Mesothelial cell of epicardium (in vitro differentiated cells): ENCODE results near the gene BRF1. TPM values are rescaled to one million over a fixed set of nuclear protein-coding genes. Genes with fewer than 3 reads are reported as not detected.

ENCODE experiments used
- DNase-seq, 2 experiments: peaks; one replicate each; pipeline ENCODE4 v3.0.0; 2021; ENCODE audit warnings: low spot score in 2 of 2; ENCODE audit not compliant: unreplicated experiment in 2 of 2
- H3K27ac Mint-ChIP-seq: 2 replicates; pipeline ENCODE4 v1.8.0; 2021; ENCODE audit warnings: mixed read lengths
- H3K27me3 Mint-ChIP-seq: 2 replicates; pipeline ENCODE4 v1.8.0; 2021; ENCODE audit warnings: low read depth, mixed read lengths
- H3K36me3 Mint-ChIP-seq: 2 replicates; pipeline ENCODE4 v1.8.0; 2021; ENCODE audit warnings: mixed read lengths
- H3K4me1 Mint-ChIP-seq: 2 replicates; pipeline ENCODE4 v1.8.0; 2021; ENCODE audit warnings: mixed read lengths
- H3K4me3 Mint-ChIP-seq: 2 replicates; pipeline ENCODE4 v1.8.0; 2021; ENCODE audit warnings: mild to moderate bottlenecking, moderate library complexity, mixed read lengths
- H3K9me3 Mint-ChIP-seq: 2 replicates; pipeline ENCODE4 v1.8.0; 2021; ENCODE audit warnings: mixed read lengths
- total RNA-seq: library from RNA; stranded (reverse); gene quantifications from 3 replicates; pipeline ENCODE4 v1.2.1, GENCODE V29; 2021
- TF ChIP-seq, protein P1 (sequence below): fragments of 200-600 bp; sonication (generic); IDR thresholded peaks from one replicate; pipeline ENCODE4 v1.5.0; 2021; ENCODE audit warnings: antibody characterized with exemption; ENCODE audit not compliant: unreplicated experiment

The BRF1 gene
- total RNA-seq, 1 donor from 2014 or later, result 78.6 TPM

DNA sequence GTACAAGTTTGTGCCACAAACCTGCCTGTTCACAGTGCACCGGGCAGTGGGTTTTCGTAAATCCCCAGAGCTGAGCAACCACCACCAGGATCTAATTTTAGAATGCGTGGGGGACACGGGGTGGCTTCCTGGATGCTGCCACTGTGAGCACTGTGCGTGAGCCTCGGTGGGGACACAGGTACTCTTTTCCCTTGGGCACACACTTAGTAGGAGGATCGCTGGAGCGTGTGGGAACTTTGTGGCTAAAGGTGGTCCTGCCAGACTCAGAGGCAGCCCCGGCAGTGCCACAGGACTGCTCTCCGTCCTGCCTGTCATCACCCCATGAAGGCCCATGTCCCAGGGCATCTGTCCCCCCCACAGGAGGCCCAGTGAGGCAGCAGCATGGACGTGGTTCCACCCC, 31.4 kb downstream of the BRF1 start:
- DNase-seq, result no peak
- Mint-ChIP-seq H3K4me3 (no peak overlapping the region), H3K9me3 (peaks cover 4% of the 10 kb centered on the region), H3K27ac (no peak overlapping the region), H3K36me3 (peaks cover 15% of the 10 kb centered on the region), H3K27me3 (no peaks in the 10 kb centered on the region), H3K4me1 (peaks cover 14% of the 10 kb centered on the region)
- TF ChIP-seq, protein P1, sequence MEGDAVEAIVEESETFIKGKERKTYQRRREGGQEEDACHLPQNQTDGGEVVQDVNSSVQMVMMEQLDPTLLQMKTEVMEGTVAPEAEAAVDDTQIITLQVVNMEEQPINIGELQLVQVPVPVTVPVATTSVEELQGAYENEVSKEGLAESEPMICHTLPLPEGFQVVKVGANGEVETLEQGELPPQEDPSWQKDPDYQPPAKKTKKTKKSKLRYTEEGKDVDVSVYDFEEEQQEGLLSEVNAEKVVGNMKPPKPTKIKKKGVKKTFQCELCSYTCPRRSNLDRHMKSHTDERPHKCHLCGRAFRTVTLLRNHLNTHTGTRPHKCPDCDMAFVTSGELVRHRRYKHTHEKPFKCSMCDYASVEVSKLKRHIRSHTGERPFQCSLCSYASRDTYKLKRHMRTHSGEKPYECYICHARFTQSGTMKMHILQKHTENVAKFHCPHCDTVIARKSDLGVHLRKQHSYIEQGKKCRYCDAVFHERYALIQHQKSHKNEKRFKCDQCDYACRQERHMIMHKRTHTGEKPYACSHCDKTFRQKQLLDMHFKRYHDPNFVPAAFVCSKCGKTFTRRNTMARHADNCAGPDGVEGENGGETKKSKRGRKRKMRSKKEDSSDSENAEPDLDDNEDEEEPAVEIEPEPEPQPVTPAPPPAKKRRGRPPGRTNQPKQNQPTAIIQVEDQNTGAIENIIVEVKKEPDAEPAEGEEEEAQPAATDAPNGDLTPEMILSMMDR, result no peak

DNA sequence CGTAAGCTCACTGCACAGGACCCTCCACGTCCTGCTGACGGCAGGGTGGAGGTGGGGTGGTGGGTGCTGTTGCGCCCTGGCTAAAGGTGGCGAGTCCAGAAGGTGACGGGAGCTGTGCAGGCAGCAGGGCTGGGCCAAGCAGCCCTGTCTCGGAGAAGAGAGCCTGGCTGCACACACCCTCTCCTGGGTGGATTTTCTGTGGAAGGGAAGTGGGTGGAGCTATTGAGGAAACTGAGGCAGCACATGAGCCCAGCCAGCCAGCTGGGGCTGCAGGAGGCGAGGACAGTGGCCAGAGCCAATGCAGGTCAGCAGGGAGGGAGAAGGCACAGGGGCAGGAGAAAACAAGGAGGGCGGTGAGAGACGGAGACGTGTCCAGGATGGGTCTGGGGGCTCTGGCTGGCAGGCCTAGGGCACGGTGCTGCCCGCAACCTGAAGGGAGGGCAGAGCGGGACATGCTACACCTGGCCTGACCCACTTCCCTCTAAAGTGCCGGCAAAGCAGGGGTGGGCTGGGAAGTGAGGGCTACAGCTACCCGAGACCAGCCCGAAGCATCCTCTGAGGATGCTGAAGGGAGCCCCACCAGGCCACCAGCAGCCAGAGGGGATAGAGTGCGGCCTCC, 32.0 kb downstream of the BRF1 start:
- TF ChIP-seq, protein P1, result no peak
- Mint-ChIP-seq H3K9me3 (peaks cover 4% of the 10 kb centered on the region), H3K27ac (no peak overlapping the region), H3K4me3 (no peak overlapping the region), H3K27me3 (no peaks in the 10 kb centered on the region), H3K4me1 (peaks cover 8% of the 10 kb centered on the region), H3K36me3 (peaks cover 18% of the 10 kb centered on the region)
- no peak for DNase-seq

DNA sequence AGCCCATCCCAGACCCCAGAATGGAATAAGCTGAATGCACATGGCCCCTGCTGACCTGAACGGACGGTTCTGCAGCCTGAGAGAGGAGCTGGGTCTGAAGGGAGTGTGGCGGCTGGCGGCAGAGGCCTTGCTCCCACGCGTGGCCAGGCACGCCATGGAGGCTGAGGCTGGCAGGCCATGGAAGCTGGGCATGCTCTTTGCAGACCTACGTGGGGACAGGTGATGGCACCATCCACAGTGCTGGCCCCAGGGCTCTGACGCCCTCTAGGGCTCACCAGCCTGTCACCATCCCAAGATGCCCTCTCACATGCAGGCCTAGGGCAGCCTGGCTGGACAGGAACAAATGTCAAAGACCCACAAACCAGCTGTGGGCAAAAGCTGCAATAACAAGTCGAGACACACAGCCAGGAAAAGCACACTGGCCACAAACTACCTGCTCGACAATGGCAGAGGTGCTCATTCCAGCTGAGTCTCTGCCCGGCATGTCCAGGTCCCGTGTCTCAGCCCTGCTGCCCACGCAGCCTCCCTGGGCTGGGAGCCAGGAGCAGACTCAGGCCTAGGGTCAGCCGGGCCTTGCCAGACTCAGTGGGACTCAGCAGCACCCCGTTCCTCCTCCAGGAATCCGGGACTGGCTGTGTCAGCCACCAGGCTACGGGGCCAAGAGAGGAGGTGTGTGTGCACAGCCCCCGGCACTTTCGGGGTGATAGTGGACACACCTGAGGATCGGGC, 32.8 kb downstream of the BRF1 start:
- TF ChIP-seq, protein P1, result no peak
- Mint-ChIP-seq H3K36me3 (peaks cover 24% of the 10 kb centered on the region), H3K4me1 (peaks cover 2% of the 10 kb centered on the region), H3K27me3 (no peaks in the 10 kb centered on the region), H3K27ac (no peak overlapping the region), H3K9me3 (peaks cover 4% of the 10 kb centered on the region), H3K4me3 (no peak overlapping the region)
- no peak for DNase-seq

DNA sequence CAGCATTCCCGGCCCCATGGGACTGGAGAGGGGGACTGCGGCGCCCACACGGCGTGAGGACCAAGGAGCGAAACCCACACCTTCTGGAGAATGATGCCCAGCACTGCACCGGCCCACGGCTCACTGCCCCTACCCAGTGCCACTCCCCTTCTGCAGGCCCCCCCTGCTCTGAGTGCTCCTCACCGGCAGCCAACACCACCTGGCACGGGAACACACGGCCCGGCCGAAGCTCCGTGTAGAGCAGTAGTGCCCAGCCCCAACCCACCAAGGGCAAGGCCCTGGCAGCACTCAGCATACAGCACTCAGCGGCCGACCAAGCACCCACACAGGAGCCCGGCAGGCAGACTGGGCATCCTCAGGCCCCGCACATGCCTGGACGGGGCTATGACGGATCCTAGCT, 39.0 kb downstream of the BRF1 start:
- DNase-seq, result no peak
- Mint-ChIP-seq H3K9me3 (peaks cover 4% of the 10 kb centered on the region), H3K36me3 (peaks cover 16% of the 10 kb centered on the region), H3K27ac (no peak overlapping the region), H3K27me3 (no peaks in the 10 kb centered on the region), H3K4me3 (no peak overlapping the region), H3K4me1 (no peaks in the 10 kb centered on the region)
- TF ChIP-seq, protein P1, result no peak

DNA sequence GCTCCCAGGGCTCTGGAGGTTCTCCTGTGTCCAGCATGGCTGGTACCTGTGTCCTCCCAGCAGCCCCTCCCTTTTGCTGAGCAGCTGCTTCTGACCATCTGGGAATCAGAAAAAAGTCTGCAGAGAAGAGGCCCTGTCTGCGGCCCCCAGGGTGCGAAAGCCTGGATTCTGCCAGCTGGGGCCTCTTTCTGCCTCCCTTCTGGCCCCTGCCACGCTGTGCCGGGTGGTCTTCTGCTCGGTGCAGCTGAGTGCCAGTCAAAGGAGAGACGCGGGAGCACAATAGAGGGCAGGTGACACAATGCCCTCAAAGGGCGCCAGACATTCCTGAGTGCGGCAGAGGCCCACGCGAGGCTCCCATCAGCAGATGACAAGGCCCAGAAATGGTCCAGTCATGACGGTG, 39.8 kb downstream of the BRF1 start:
- no peak for DNase-seq
- Mint-ChIP-seq H3K9me3 (peaks cover 4% of the 10 kb centered on the region), H3K27ac (no peak overlapping the region), H3K27me3 (no peaks in the 10 kb centered on the region), H3K4me3 (no peak overlapping the region), H3K36me3 (peaks cover 12% of the 10 kb centered on the region), H3K4me1 (no peaks in the 10 kb centered on the region)
- TF ChIP-seq, protein P1, result no peak
